ENCODE measurements around the gene CAMKK1.
"Not testable (repeated sequence)": the region's sequence is repeated elsewhere in the genome, so short reads cannot be mapped to it uniquely, and the experiment has no call there.

The CAMKK1 gene

GRCh38 chr17:3873862-3874261 is 19.0 kb downstream of the CAMKK1 start:
- no peak for DNase-seq

- DNase-seq = no peak
These were observed 22.0 kb downstream of the CAMKK1 start for GRCh38 chr17:3870871-3871306.

- no peak for DNase-seq
These were observed 25.2 kb downstream of the CAMKK1 start for GRCh38 chr17:3867606-3868005.

GRCh38 chr17:3867106-3867505 is 25.7 kb downstream of the CAMKK1 start:
- DNase-seq = no peak

GRCh38 chr17:3866276-3866675 is 26.6 kb downstream of the CAMKK1 start:
- no peak for DNase-seq

GRCh38 chr17:3865176-3865575 is 27.7 kb downstream of the CAMKK1 start:
- DNase-seq = no peak

GRCh38 chr17:3864534-3864933 is 28.3 kb downstream of the CAMKK1 start:
- no peak for DNase-seq

- DNase-seq = no peak
These were observed 30.8 kb downstream of the CAMKK1 start for GRCh38 chr17:3861761-3862681.

GRCh38 chr17:3860939-3861700 is 31.7 kb downstream of the CAMKK1 start:
- no peak for DNase-seq

GRCh38 chr17:3859940-3860339 is 32.9 kb downstream of the CAMKK1 start:
- no peak for DNase-seq

- DNase-seq = no peak
These were observed 35.4 kb downstream of the CAMKK1 start for GRCh38 chr17:3857261-3858105.

GRCh38 chr17:3854204-3854603 is 38.6 kb downstream of the CAMKK1 start:
- DNase-seq = not testable (repeated sequence)

- no peak for DNase-seq
These were observed 40.3 kb downstream of the CAMKK1 start for GRCh38 chr17:3852561-3852960.

- no peak for DNase-seq
These were observed 41.3 kb downstream of the CAMKK1 start for GRCh38 chr17:3851461-3852100.

- DNase-seq = no peak
These were observed 44.5 kb downstream of the CAMKK1 start for GRCh38 chr17:3848229-3848835.

GRCh38 chr17:3847165-3847670 is 45.6 kb downstream of the CAMKK1 start:
- DNase-seq = no peak

- DNase-seq = no peak
These were observed 46.3 kb downstream of the CAMKK1 start for GRCh38 chr17:3846437-3847164.

GRCh38 chr17:3845621-3846436 is 47.0 kb downstream of the CAMKK1 start, which contains the start of gene NCBP3:
Gene NCBP3 (minus strand): TSS chr17:3846246. CDS start chr17:3846223, 23 bp downstream.
- peak; percentile 85 to 88 for DNase-seq

- peak in 1 of 2 experiments; percentile 5 for DNase-seq
These were observed 47.6 kb downstream of the CAMKK1 start for GRCh38 chr17:3845291-3845620.

GRCh38 chr17:3844556-3844955 is 48.3 kb downstream of the CAMKK1 start:
- DNase-seq = not testable (repeated sequence)

All from NCI-H2081 (cell line).